H1 (cell line): ENCODE data around the gene C3orf20. TPM values are rescaled to one million over a fixed set of nuclear protein-coding genes. Genes with fewer than 3 reads are reported as not detected.

Experiments used
- CTCF ChIA-PET: fragments of 300-600 bp; sonication (Branson Sonifier 250); formaldehyde crosslinking; loops from one replicate; lab custom pipeline; 2021; ENCODE audit not compliant: partially characterized antibody; lab: Charles Lee
- POLR2A ChIA-PET: fragments of 300-600 bp; sonication (Branson Sonifier 250); formaldehyde crosslinking; loops from one replicate; lab custom pipeline; 2021; ENCODE audit warnings: inconsistent platforms; ENCODE audit not compliant: partially characterized antibody; lab: Charles Lee
- DNase-seq, 2 experiments: peaks; one replicate each; pipeline versions ENCODE4 v3.0.0 to v3.0.0-alpha.2; 2010 to 2022; ENCODE audit warnings: low spot score in 2 of 2, low read depth in 1 of 2, mixed read lengths in 1 of 2
- FAIRE-seq: peaks from 2 replicates; lab custom pipeline; 2011; peaks lifted over from hg19 to GRCh38; lab: Jason Lieb, UNC
- H2AFZ ChIP-seq: 2 replicates; pipeline ENCODE4 v1.8.1; 2012; ENCODE audit warnings: low read length, inconsistent platforms
- H2AK5ac ChIP-seq: 2 replicates; pipeline ENCODE4 v1.6.1; 2013; ENCODE audit warnings: low read depth, low read length
- H2BK120ac ChIP-seq: replicated peaks from 2 replicates; pipeline ENCODE3; 2013; ENCODE audit warnings: low read depth, low read length, inconsistent platforms
- H2BK12ac ChIP-seq: 2 replicates; pipeline ENCODE4 v1.6.1; 2013; ENCODE audit warnings: low read depth, low read length
- H2BK15ac ChIP-seq: 2 replicates; pipeline ENCODE4 v1.6.1; 2013; ENCODE audit warnings: low read length
- H2BK20ac ChIP-seq: 2 replicates; pipeline ENCODE4 v1.6.1; 2013; ENCODE audit warnings: low read length
- H2BK5ac ChIP-seq: 2 replicates; pipeline ENCODE4 v1.6.1; 2013; ENCODE audit warnings: low read depth, low read length
- H3K14ac ChIP-seq: 2 replicates; pipeline ENCODE4 v1.6.1; 2013; ENCODE audit warnings: inconsistent platforms; ENCODE audit not compliant: insufficient read length
- H3K18ac ChIP-seq: 2 replicates; pipeline ENCODE4 v1.6.1; 2013; ENCODE audit warnings: low read length; ENCODE audit errors: extremely low read depth
- H3K23ac ChIP-seq: 2 replicates; pipeline ENCODE4 v1.6.1; 2013; ENCODE audit warnings: inconsistent platforms; ENCODE audit not compliant: insufficient read length
- H3K23me2 ChIP-seq: 2 replicates; pipeline ENCODE4 v1.6.1; 2013; ENCODE audit warnings: low read depth, low read length
- H3K27ac ChIP-seq: 2 replicates; pipeline ENCODE4 v1.6.1; 2011; ENCODE audit warnings: low read depth, low read length, inconsistent platforms
- H3K27me3 ChIP-seq, 4 experiments: replicated peaks in 1 of 4; 1 replicate in 1 of 4; 2 replicates in 3 of 4; pipeline versions ENCODE4 v1.6.1 to v1.8.1; 2011 to 2013; ENCODE audit warnings: low read length in 3 of 4, mild to moderate bottlenecking in 3 of 4, inconsistent platforms in 2 of 4, mixed read lengths in 2 of 4, moderate library complexity in 1 of 4; ENCODE audit not compliant: control insufficient read depth in 3 of 4, insufficient read depth in 3 of 4; ENCODE audit errors: extremely low read depth in 1 of 4
- H3K36me3 ChIP-seq, 4 experiments: 2 replicates each; pipeline versions ENCODE4 v1.6.1 to v1.8.1; 2011 to 2013; ENCODE audit warnings: mild to moderate bottlenecking in 4 of 4, low read length in 3 of 4, moderate library complexity in 2 of 4, control low read depth in 1 of 4, inconsistent platforms in 1 of 4; ENCODE audit not compliant: insufficient read depth in 4 of 4, control insufficient read depth in 2 of 4
- H3K4ac ChIP-seq: replicated peaks from 2 replicates; pipeline ENCODE3; 2013; ENCODE audit warnings: low read length, low read depth, mixed read lengths, inconsistent platforms; ENCODE audit not compliant: insufficient read length
- H3K4me1 ChIP-seq, 4 experiments: replicated peaks in 1 of 4; 1 replicate in 1 of 4; 2 replicates in 3 of 4; pipeline versions ENCODE4 v1.6.1 to v1.8.1; 2011 to 2013; ENCODE audit warnings: low read length in 3 of 4, inconsistent platforms in 2 of 4, mixed read lengths in 1 of 4; ENCODE audit not compliant: insufficient read depth in 4 of 4, control insufficient read depth in 3 of 4
- H3K4me2 ChIP-seq, 2 experiments: 2 replicates each; pipeline versions ENCODE4 v1.6.1 to v1.8.1; 2011 to 2013; ENCODE audit warnings: low read depth in 2 of 2, low read length in 2 of 2, control low read depth in 1 of 2, inconsistent platforms in 1 of 2, mild to moderate bottlenecking in 1 of 2; ENCODE audit not compliant: insufficient read depth in 1 of 2
- H3K4me3 ChIP-seq, 4 experiments: fragments of 200-600, 300-600 bp in 1 of 4; sonication (generic), shearing (Covaris generic), sonication (Bioruptor Twin) in 1 of 4; 2 replicates each; pipeline versions ENCODE4 v1.5.1 to v1.8.1; 2011 to 2016; ENCODE audit warnings: low read length in 4 of 4, low read depth in 3 of 4, control low read depth in 2 of 4, inconsistent platforms in 2 of 4, mild to moderate bottlenecking in 2 of 4, mixed read lengths in 1 of 4, moderate library complexity in 1 of 4; ENCODE audit not compliant: insufficient read depth in 2 of 4; ENCODE audit errors: extremely low read depth in 1 of 4
- H3K56ac ChIP-seq: replicated peaks from 2 replicates; pipeline ENCODE3; 2013; ENCODE audit warnings: low read depth, mild to moderate bottlenecking, mixed read lengths, low read length, inconsistent platforms; ENCODE audit not compliant: insufficient read length
- H3K79me1 ChIP-seq: 2 replicates; pipeline ENCODE4 v1.6.1; 2013; ENCODE audit warnings: low read depth, low read length, control low read depth
- H3K79me2 ChIP-seq, 2 experiments: 2 replicates each; pipeline versions ENCODE4 v1.6.1 to v1.8.1; 2012 to 2013; ENCODE audit warnings: low read length in 2 of 2, mild to moderate bottlenecking in 2 of 2, inconsistent platforms in 1 of 2; ENCODE audit not compliant: insufficient read depth in 2 of 2, control insufficient read depth in 1 of 2
- H3K9ac ChIP-seq, 4 experiments: replicated peaks in 1 of 4; 1 replicate in 1 of 4; 2 replicates in 3 of 4; pipeline versions ENCODE4 v1.6.1 to v1.8.1; 2011 to 2013; ENCODE audit warnings: low read depth in 3 of 4, low read length in 3 of 4, control low read depth in 2 of 4, mild to moderate bottlenecking in 2 of 4, moderate library complexity in 2 of 4, inconsistent platforms in 1 of 4; ENCODE audit errors: extremely low read depth in 1 of 4
- H3K9me3 ChIP-seq, 2 experiments: 2 replicates each; pipeline versions ENCODE4 v1.6.1 to v1.8.1; 2012 to 2013; ENCODE audit warnings: mild to moderate bottlenecking in 2 of 2, moderate library complexity in 2 of 2, control low read depth in 1 of 2, inconsistent platforms in 1 of 2, low read depth in 1 of 2, low read length in 1 of 2, mixed read lengths in 1 of 2; ENCODE audit not compliant: insufficient read depth in 2 of 2
- H4K20me1 ChIP-seq, 2 experiments: replicated peaks in 1 of 2; 2 replicates each; pipeline versions ENCODE3 to v1.8.1; 2011 to 2013; ENCODE audit warnings: inconsistent platforms in 2 of 2, low read length in 2 of 2, mild to moderate bottlenecking in 1 of 2; ENCODE audit not compliant: insufficient read depth in 2 of 2, control insufficient read depth in 1 of 2
- H4K5ac ChIP-seq: 2 replicates; pipeline ENCODE4 v1.6.1; 2013; ENCODE audit warnings: low read length, low read depth, mixed read lengths, inconsistent platforms; ENCODE audit not compliant: insufficient read length
- H4K8ac ChIP-seq: 2 replicates; pipeline ENCODE4 v1.8.0; 2013; ENCODE audit warnings: mild to moderate bottlenecking, moderate library complexity, low read length, inconsistent platforms; ENCODE audit not compliant: insufficient read depth; ENCODE audit errors: extremely low read depth
- H4K91ac ChIP-seq: replicated peaks from 2 replicates; pipeline ENCODE3; 2013; ENCODE audit warnings: low read length, mixed read lengths, inconsistent platforms; ENCODE audit not compliant: insufficient read length
- BCL11A ChIP-seq, 2 experiments: IDR thresholded peaks; one replicate each; pipeline ENCODE4 v1.6.1; 2011; ENCODE audit warnings: low read depth in 2 of 2, low read length in 2 of 2, mild to moderate bottlenecking in 2 of 2
- CBX5 ChIP-seq: fragments of 300-800, 300-1000 bp; sonication (generic); IDR thresholded peaks from 2 replicates; pipeline ENCODE4 v1.7.1; 2016; ENCODE audit warnings: antibody characterized with exemption, low read length, low read depth
- CHD1 ChIP-seq: IDR thresholded peaks from 2 replicates; pipeline ENCODE4 v1.6.1; 2012; ENCODE audit warnings: low read depth, low read length, improper control_type of control experiment
- E2F6 ChIP-seq: IDR thresholded peaks from 2 replicates; pipeline ENCODE4 v1.6.1; 2012; ENCODE audit warnings: inconsistent platforms
- EGR1 ChIP-seq: IDR thresholded peaks from 2 replicates; pipeline ENCODE4 v1.6.1; 2011; ENCODE audit warnings: low read depth, low read length, borderline replicate concordance
- JUN ChIP-seq: IDR thresholded peaks from 2 replicates; pipeline ENCODE4 v1.6.1; 2011; ENCODE audit warnings: low read depth, mild to moderate bottlenecking, improper control_type of control experiment, low read length
- JUND ChIP-seq: IDR thresholded peaks from 2 replicates; pipeline ENCODE4 v1.6.1; 2011; ENCODE audit warnings: mild to moderate bottlenecking, improper control_type of control experiment, low read length
- KDM1A ChIP-seq: fragments of 200-600, 300-600 bp; sonication (generic); IDR thresholded peaks from 2 replicates; pipeline ENCODE4 v1.7.1; 2016; ENCODE audit warnings: mild to moderate bottlenecking, low read length, borderline replicate concordance
- NRF1 ChIP-seq: IDR thresholded peaks from 2 replicates; pipeline ENCODE4 v1.6.1; 2011; ENCODE audit warnings: mild to moderate bottlenecking, low read depth, low read length, improper control_type of control experiment
- POLR2A ChIP-seq, 2 experiments: IDR thresholded peaks; 1 replicate in 1 of 2; 2 replicates in 1 of 2; pipeline ENCODE4 v1.6.1; 2011; ENCODE audit warnings: low read depth in 2 of 2, low read length in 2 of 2, mild to moderate bottlenecking in 2 of 2; ENCODE audit errors: control extremely low read depth in 1 of 2
- RBBP5 ChIP-seq: IDR thresholded peaks from 2 replicates; pipeline ENCODE4 v1.7.1; 2012; ENCODE audit warnings: low read depth, mild to moderate bottlenecking, inconsistent platforms, low read length, moderate library complexity, borderline replicate concordance
- SIN3A ChIP-seq, 2 experiments: IDR thresholded peaks in 1 of 2; conservative IDR thresholded peaks in 1 of 2; 2 replicates each; pipeline ENCODE4 v1.6.1; 2011 to 2012; ENCODE audit warnings: low read length in 2 of 2, improper control_type of control experiment in 1 of 2, low read depth in 1 of 2, mild to moderate bottlenecking in 1 of 2
- SIRT6 ChIP-seq: IDR thresholded peaks from one replicate; pipeline ENCODE4 v1.7.1; 2012; ENCODE audit warnings: low read length, inconsistent platforms
- SIX5 ChIP-seq: IDR thresholded peaks from 2 replicates; pipeline ENCODE4 v1.6.1; 2011; ENCODE audit warnings: mild to moderate bottlenecking, low read depth, low read length
- SUZ12 ChIP-seq: fragments of 200-600 bp; sonication (generic); IDR thresholded peaks from 2 replicates; pipeline ENCODE4 v1.6.1; 2012; ENCODE audit warnings: mild to moderate bottlenecking, inconsistent platforms, low read length, moderate library complexity, mixed read lengths
- WGBS, 2 experiments: shearing (Covaris generic) in 1 of 2; methylation state at CpG; one replicate each; pipeline versions ENCODE4 v1.1.6 to v1.1.7; 2013 to 2015; ENCODE audit warnings: low lambda C conversion rate in 2 of 2, mixed read lengths in 2 of 2, inconsistent platforms in 1 of 2, low coverage in 1 of 2, missing lambda C conversion rate in 1 of 2; ENCODE audit not compliant: insufficient replicate concordance in 2 of 2, insufficient coverage in 1 of 2, insufficient read length in 1 of 2; ENCODE audit errors: extremely low coverage in 1 of 2, missing lambda C conversion rate in 1 of 2; 5-methylcytosine and 5-hydroxymethylcytosine counted together
- polyA plus RNA-seq, 7 experiments: library from polyadenylated mRNA; depleted of rRNA in 3 of 7; stranded (reverse) in 5 of 7; unstranded in 2 of 7; fragments of >200 nt in 5 of 7; fragments of 200-250 nt in 2 of 7; gene quantifications; 1 replicate in 5 of 7; 2 replicates in 1 of 7; 4 replicates in 1 of 7; pipeline versions ENCODE4 v1.2.1 to v1.2.3, GENCODE V29; 2011 to 2013; ENCODE audit warnings: missing spikeins in 2 of 7, mixed read lengths in 2 of 7
- total RNA-seq: library from RNA; stranded (reverse); fragmentation: NEBNext Ultra II Directional; extraction: Animal tissue kit (Norgen Biotek cat#: 25700); gene quantifications from 2 replicates; pipeline ENCODE4 v1.2.1, GENCODE V29; 2021

Gene C3orf20
- total and polyA plus RNA-seq, 2 of the 8 experiments (the other 6 are each of a cell fraction or from before 2014, with no cell fraction given), result not detected

- Histone ChIP-seq H4K5ac (no peak overlapping the region), H3K27ac (no peak overlapping the region), H2BK20ac (no peak overlapping the region), H3K23me2 (no peaks in the 10 kb centered on the region), H2BK15ac (no peak overlapping the region), H3K4me3 (no peak overlapping the region), H3K56ac (no peak overlapping the region), H2BK120ac (no peak overlapping the region), H2BK5ac (no peak overlapping the region), H4K91ac (no peak overlapping the region), H4K8ac (no peak overlapping the region), H3K79me1 (no peaks in the 10 kb centered on the region), H3K18ac (no peak overlapping the region), H3K4me2 (no peak overlapping the region; a peak in 1 of 4 replicates), H3K4me1 (peaks cover 0 to 7% (median 4%) of the 10 kb centered on the region in 4 experiments; a peak in 4 of 7 replicates), H3K23ac (no peak overlapping the region), H3K4ac (no peak overlapping the region), H3K9me3 (no peaks in the 10 kb centered on the region), H3K14ac (no peak overlapping the region), H2BK12ac (no peak overlapping the region), H3K79me2 (no peaks in the 10 kb centered on the region; a peak in 1 of 4 replicates), H2AFZ (no peak overlapping the region), H3K27me3 (no peaks in the 10 kb centered on the region), H3K36me3 (no peaks in the 10 kb centered on the region), H3K9ac (no peak overlapping the region), H2AK5ac (no peak overlapping the region), H4K20me1 (no peaks in the 10 kb centered on the region)
- ChIA-PET CTCF (interaction anchor here (0.5 to 2.0 kb wide), 8 partner anchors 11 to 964 kb away, joined by 3 to 6 read pairs (median 4); no protein-coding TSS in a partner anchor), POLR2A (interaction anchor here (1.6 kb wide), 1 partner anchor 11 kb away, joined by 5 read pairs; no protein-coding TSS in a partner anchor)
- 81% methylated on average over 3 of the region's 3 CpGs; no CpG with 5 or more reads in 1 of the 2 experiments for WGBS, 2 experiments
- FAIRE-seq, result no peak
- DNase-seq, result no peak
- TF ChIP-seq SIN3A (conservative IDR thresholded peaks at IDR 0.05 in 1 of 2, IDR thresholded peaks at IDR 0.05 in 1 of 2; ENCODE audit: low read depth in 1 of 2, low read length in 2 of 2) (no peak), EGR1 (no peak), CBX5 (no peak), JUND (no peak), E2F6 (no peak), RBBP5 (no peak), SIX5 (no peak), BCL11A (IDR thresholded peaks at IDR 0.05; ENCODE audit: low read depth in 2 of 2, low read length in 2 of 2) (no peak), POLR2A (IDR thresholded peaks at IDR 0.05; ENCODE audit: control extremely low read depth in 1 of 2, low read depth in 2 of 2, low read length in 2 of 2) (no peak), JUN (no peak), SIRT6 (no peak), SUZ12 (no peak), KDM1A (no peak), CHD1 (no peak), NRF1 (no peak)
These were observed 147.2 kb downstream of the C3orf20 start for GRCh38 chr3:14822134-14822533.
